ENCODE data around the gene DUSP28.

The DUSP28 gene

DNA sequence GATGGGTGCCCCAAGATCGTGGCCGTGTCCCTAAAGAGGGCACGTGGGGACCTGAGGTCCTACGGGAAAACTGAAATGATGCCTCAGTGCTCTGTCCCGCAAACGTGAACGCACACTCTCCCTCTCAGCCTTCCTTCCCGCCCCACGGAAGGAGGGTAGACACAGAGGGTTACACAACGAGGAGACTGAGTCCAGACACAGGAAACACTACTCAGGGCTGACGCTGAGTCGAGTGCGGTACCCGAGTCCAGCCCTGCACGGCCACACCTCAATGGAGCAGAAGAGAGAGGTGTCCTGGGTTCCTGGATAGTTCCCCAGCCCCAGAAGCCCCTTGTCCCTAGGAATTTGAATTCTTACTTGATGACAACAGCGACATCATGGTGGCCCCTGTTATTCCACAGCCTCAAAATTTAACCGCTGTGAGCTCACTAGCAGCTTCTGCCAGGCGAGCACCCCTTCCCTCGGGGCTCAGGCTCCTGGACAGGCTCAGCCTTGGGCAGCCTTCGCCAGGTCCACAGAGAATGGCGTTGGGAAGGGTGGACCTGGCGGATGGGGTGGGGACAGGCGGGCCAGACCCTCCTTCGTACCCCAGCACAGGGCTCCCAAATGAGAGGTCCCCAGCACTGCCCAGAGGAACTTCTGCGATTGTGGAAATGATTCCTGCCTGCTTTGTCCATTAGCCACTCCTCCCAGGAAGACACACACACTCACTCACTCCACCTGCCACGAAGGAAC lies 7.1 kb downstream of the DUSP28 start:
- H3K36me3 ChIP-seq: peaks cover 20% of the 10 kb centered on the region
- H3K27me3 ChIP-seq: no peaks in the 10 kb centered on the region
- peaks cover 80 to 88% of the 10 kb centered on the region in 2 experiments for H3K4me1 ChIP-seq (ENCODE audit: control insufficient read depth in 1 of 2, insufficient read depth in 1 of 2, low read depth in 1 of 2, low read length in 1 of 2)
- TF ChIP-seq, protein P1, sequence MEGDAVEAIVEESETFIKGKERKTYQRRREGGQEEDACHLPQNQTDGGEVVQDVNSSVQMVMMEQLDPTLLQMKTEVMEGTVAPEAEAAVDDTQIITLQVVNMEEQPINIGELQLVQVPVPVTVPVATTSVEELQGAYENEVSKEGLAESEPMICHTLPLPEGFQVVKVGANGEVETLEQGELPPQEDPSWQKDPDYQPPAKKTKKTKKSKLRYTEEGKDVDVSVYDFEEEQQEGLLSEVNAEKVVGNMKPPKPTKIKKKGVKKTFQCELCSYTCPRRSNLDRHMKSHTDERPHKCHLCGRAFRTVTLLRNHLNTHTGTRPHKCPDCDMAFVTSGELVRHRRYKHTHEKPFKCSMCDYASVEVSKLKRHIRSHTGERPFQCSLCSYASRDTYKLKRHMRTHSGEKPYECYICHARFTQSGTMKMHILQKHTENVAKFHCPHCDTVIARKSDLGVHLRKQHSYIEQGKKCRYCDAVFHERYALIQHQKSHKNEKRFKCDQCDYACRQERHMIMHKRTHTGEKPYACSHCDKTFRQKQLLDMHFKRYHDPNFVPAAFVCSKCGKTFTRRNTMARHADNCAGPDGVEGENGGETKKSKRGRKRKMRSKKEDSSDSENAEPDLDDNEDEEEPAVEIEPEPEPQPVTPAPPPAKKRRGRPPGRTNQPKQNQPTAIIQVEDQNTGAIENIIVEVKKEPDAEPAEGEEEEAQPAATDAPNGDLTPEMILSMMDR (IDR thresholded peaks at IDR 0.05): no peak
- H3K4me3 ChIP-seq (ENCODE audit: low read depth in 1 of 2, low read length in 1 of 2): peak overlapping the region; percentile 81 to 82
- H3K27ac ChIP-seq: peak overlapping the region; percentile 100
- H3K9me3 ChIP-seq: no peaks in the 10 kb centered on the region

DNA sequence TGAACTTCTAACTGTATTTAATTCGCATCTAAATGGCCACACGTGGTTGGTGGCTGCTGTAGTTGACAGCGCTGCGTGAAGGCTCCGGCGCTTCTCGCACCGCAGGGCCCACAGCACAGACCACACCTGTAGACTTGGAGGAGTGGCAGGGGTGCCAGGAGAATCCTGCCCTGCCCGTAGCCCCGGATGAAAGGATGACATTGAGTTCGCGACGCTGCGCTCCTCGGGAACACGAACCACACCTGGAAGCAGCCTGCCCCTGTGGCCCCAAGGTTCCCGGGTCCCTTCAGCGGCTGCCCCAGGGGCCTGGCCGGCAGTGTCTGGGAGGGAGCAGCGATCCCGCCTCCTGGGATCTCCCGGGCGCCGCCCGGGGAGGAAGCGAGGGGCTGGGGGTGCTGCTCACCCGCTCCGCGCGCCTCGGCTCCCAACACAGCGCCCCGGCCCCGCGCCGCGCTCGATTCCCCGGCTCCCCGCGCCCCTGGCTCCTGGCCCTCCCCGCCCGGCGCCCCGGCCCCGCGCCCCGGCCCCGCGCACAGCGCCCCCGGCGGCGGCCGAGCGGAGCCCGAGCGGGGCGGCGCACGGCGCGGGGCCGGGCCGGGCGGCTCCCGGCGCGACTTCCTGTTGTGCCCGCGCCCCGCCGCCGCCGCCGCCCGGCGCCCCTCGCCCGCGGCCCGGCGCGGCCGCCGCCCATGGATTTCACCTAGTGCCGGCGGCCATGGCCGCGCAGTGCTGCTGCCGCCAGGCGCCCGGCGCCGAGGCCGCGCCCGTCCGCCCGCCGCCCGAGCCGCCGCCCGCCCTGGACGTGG lies 7.9 kb downstream of the DUSP28 start, which contains the start of gene RNPEPL1:
RNPEPL1 (plus strand) TSS at position 613 of the 806 bp plus-strand sequence; CDS start at position 716, 103 bp downstream.
- H3K4me1 ChIP-seq (ENCODE audit: control insufficient read depth in 1 of 2, insufficient read depth in 1 of 2, low read depth in 1 of 2, low read length in 1 of 2): peaks cover 73 to 80% of the 10 kb centered on the region in 2 experiments
- H3K27ac ChIP-seq: peak within 1 kb of the TSS; percentile 100
- peak within 1 kb of the TSS; percentile 81 to 82 for H3K4me3 ChIP-seq (ENCODE audit: low read depth in 1 of 2, low read length in 1 of 2)
- no peaks in the 10 kb centered on the region for H3K27me3 ChIP-seq
- TF ChIP-seq, protein P1 (IDR thresholded peaks at IDR 0.05): no peak
- H3K9me3 ChIP-seq: no peaks in the 10 kb centered on the region
- peaks cover 28% of the 10 kb centered on the region for H3K36me3 ChIP-seq

DNA sequence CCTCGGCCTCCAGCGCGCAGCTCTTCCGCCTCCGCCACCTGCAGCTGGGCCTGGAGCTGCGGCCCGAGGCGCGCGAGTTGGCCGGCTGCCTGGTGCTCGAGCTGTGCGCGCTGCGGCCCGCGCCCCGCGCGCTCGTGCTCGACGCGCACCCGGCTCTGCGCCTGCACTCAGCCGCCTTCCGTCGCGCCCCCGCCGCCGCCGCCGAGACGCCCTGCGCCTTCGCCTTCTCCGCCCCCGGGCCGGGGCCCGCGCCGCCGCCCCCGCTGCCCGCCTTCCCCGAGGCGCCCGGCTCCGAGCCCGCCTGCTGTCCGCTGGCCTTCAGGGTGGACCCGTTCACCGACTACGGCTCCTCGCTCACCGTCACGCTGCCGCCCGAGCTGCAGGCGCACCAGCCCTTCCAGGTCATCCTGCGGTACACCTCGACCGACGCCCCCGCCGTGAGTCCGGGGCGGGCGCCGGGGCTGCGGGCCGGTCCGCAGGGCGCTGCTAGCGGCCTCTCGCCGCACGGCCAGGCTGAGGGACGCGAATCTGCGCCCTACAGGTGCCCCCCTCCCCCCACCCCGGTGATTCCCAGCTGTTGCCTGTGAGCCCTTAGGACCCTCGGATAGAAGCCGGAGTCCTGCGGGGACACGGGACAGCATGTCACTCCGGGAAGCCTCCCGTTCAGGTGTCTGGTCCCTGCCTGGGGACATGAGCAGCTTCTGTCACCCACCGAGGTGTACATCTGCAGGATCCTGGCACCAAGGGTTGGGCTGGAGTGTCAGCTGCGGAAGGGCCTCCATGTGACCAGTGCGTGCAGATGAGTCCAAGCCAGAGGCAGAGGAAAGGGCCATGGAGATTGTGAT lies 8.7 kb downstream of the DUSP28 start:
- peak overlapping the region; percentile 90 for H3K27ac ChIP-seq
- peak overlapping the region; percentile 65 to 75 for H3K4me3 ChIP-seq (ENCODE audit: low read depth in 1 of 2, low read length in 1 of 2)
- TF ChIP-seq, protein P1 (IDR thresholded peaks at IDR 0.05): no peak
- peaks cover 36% of the 10 kb centered on the region for H3K36me3 ChIP-seq
- H3K27me3 ChIP-seq: no peaks in the 10 kb centered on the region
- H3K4me1 ChIP-seq (ENCODE audit: control insufficient read depth in 1 of 2, insufficient read depth in 1 of 2, low read depth in 1 of 2, low read length in 1 of 2): peaks cover 64 to 72% of the 10 kb centered on the region in 2 experiments
- no peaks in the 10 kb centered on the region for H3K9me3 ChIP-seq

DNA sequence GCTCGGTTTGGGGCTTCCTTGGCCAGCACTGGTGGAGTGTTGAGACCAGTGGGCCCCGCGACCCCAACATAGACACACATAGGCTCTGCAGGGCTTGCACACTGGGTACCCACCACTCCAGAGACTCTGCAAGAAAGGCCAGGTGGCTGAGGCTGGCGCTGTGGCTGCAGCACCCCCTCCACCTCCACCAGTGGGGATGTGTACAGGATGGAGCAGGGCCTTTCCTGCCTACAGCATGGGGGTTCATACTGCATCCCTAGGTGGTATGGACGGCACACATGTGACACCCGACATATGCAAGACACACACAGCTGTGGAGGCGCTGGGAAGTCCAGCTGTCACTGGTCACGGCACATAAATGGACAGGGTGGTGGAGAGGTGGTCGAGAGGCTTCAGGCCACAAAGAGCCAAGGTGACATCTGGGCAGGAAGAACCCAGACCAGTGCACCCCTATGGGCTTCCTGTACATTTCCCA lies 9.4 kb downstream of the DUSP28 start:
- H3K9me3 ChIP-seq: no peaks in the 10 kb centered on the region
- H3K4me1 ChIP-seq (ENCODE audit: control insufficient read depth in 1 of 2, insufficient read depth in 1 of 2, low read depth in 1 of 2, low read length in 1 of 2): peaks cover 58 to 65% of the 10 kb centered on the region in 2 experiments
- peak overlapping the region; percentile 90 for H3K27ac ChIP-seq
- TF ChIP-seq, protein P1 (IDR thresholded peaks at IDR 0.05): no peak
- H3K27me3 ChIP-seq: no peaks in the 10 kb centered on the region
- peaks cover 43% of the 10 kb centered on the region for H3K36me3 ChIP-seq
- H3K4me3 ChIP-seq (ENCODE audit: low read depth in 1 of 2, low read length in 1 of 2): peak overlapping the region; percentile 65 to 75

DNA sequence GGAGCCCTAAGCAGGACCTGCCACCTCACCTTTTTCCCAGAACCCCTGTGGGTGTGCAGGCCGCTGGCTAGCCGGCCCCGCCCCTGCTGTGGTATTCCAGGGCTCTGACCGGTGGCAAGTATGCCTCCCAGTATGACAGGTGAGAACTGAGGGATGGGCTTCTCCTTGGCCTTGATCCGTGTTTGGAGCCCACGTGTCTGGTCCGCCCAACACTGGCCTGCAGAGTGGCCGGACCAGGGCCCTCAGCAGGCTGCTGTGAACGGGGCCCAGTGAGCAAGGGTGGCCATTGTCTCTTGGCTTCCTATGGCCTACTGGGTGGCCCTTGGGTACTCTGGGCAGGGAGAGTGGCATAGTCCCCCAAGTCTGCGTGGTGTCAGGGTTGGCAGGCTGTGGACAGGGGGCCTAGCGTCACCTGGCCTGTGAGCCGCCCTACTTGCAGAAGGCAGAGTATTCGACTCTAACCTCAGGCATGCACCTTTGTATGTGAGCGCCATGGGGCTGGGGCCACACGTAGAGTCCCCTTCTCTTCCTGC lies 9.9 kb downstream of the DUSP28 start:
- Histone ChIP-seq H3K4me1 (ENCODE audit: control insufficient read depth in 1 of 2, insufficient read depth in 1 of 2, low read depth in 1 of 2, low read length in 1 of 2) (peaks cover 53 to 60% of the 10 kb centered on the region in 2 experiments), H3K9me3 (no peaks in the 10 kb centered on the region), H3K27ac (peak overlapping the region; percentile 90), H3K36me3 (peaks cover 48% of the 10 kb centered on the region), H3K4me3 (ENCODE audit: low read depth in 1 of 2, low read length in 1 of 2) (peak overlapping the region; percentile 65 to 75), H3K27me3 (no peaks in the 10 kb centered on the region)
- TF ChIP-seq, protein P1 (IDR thresholded peaks at IDR 0.05): no peak
